GM19238 (cell line): ENCODE measurements around the gene WLS.

Experiments
- DNase-seq: peaks from one replicate; pipeline ENCODE4 v3.0.0; 2011; ENCODE audit warnings: low spot score; ENCODE audit not compliant: insufficient read length

The WLS gene

GRCh38 chr1:68103011-68103545 is 129.2 kb downstream of the WLS start:
- DNase-seq, result no peak

DNA sequence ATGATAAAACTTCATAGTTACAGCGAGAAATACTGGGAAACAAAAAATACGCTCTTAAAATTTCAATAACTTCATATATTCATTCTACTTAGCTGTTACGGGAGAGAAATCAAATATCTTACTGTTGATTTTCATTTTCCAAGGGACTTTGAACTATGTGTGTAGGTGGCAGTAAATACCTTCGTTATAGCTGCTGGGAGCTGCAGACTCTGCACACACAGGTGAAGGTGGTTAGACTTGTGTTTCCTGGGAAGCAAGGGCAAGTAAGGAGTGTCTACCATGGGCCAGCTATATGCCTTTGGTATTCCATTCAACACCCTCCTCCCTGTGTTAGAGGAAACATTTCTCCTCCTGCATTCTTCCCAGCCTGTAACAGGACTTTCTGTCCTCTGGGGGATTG is 130.5 kb downstream of the WLS start:
- no peak for DNase-seq

DNA sequence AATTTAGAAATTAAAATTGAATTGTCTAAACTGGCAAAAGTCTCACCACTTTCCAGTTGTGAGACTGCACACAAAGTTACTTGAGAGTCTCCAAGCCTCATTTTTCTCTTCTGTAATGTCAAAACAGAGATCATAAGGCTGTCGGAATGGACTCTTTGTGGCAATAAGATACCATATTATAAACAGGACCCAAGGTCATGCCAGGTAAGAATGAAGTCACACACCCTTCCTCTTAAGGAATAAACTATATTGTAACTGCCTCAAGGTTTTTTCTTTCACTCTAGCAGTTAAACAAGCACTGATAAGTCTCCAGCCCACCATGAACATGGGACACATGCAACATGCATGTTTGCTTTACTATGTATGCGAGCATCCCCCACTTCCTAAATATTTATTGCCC is 131.8 kb downstream of the WLS start:
- DNase-seq, result no peak

- DNase-seq, result no peak
Measured at GRCh38 chr1:68093737-68094136, 138.6 kb downstream of the WLS start.

GRCh38 chr1:68087184-68087583 is 145.1 kb downstream of the WLS start:
- DNase-seq, result no peak

DNA sequence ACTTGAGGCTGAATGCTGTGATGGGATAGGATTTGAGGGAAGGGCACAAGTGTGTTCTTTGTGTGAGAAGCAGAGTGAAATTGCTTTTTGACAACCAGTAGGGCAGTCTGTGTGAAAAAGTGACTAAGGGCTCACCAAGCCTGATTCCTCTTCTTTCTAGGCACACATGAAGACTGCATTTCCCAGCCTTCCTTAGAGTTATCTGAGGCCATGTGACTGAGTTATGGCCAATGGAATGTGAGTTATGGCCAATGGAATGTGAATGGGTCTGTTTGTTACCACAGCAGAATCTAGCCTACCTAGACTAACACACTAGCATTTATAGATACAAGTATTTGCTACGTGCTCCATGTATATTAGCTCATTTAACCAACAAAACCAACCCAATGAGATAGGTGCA is 146.6 kb downstream of the WLS start:
- no peak for DNase-seq

DNA sequence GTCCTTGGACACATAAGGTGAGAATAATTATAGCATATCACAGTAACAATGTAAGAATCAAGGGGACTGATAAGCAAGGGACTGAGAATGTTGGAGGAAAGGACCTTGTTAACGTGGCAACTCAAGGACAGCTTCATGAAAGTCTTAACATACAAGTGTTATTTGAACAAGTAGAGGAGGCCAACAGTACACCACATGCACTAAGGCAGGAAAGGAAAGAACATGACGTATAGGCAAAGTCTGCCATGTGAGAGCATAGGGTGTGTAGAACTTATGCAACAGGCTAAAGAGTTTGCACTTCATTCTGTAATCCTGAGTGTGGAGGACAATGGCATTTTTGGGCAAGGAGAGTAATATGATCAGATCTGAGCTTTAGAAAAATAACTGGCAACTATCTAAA is 148.6 kb downstream of the WLS start:
- DNase-seq, result no peak

- DNase-seq, result no peak
Measured at GRCh38 chr1:68081775-68082283, 150.5 kb downstream of the WLS start.

DNA sequence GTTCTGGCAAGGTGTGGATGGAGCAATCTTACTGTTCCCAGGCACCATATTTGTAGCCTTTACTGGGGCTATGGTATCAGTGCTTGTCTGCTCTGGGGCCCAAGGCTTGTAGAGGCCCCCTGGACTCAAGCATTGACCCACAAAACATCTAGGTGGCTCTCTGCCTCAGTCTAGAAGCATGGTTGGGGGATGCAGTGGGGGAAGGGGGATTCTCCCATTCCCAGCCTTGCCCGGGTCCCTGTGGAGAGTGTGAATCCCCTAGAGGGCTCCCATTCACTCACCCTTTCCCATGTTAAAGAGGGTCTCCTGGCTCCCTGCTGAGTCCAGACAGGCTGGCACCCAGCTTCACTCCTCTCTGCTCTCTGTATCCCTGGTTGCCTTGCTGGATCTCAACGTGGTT is 153.7 kb downstream of the WLS start:
- DNase-seq, result no peak
